Mesenchymal stem cell (in vitro differentiated cells and primary cell): Measurements from ENCODE around the gene MADD.

Experiments used
- DNase-seq: peaks from one replicate; pipeline ENCODE4 v3.0.0-alpha.2; 2013
- H2AFZ ChIP-seq: one replicate; pipeline ENCODE4 v1.6.1; 2013; ENCODE audit warnings: low read depth, mild to moderate bottlenecking, control low read depth, inconsistent platforms, low read length, moderate library complexity
- H2AK5ac ChIP-seq: 2 replicates; pipeline ENCODE4 v1.6.1; 2013; ENCODE audit warnings: low read length, moderate library complexity, mild to moderate bottlenecking, inconsistent platforms; ENCODE audit not compliant: severe bottlenecking
- H2BK120ac ChIP-seq: one replicate; pipeline ENCODE4 v1.6.1; 2013; ENCODE audit warnings: low read depth, mild to moderate bottlenecking, inconsistent platforms, low read length, moderate library complexity
- H2BK12ac ChIP-seq, 2 experiments: one replicate each; pipeline ENCODE4 v1.6.1; 2013; ENCODE audit warnings: inconsistent platforms in 2 of 2, low read length in 2 of 2, mild to moderate bottlenecking in 2 of 2, moderate library complexity in 2 of 2, control low read depth in 1 of 2
- H2BK15ac ChIP-seq: one replicate; pipeline ENCODE4 v1.6.1; 2013; ENCODE audit warnings: mild to moderate bottlenecking, low read depth, inconsistent platforms; ENCODE audit not compliant: poor library complexity, severe bottlenecking
- H2BK5ac ChIP-seq: 2 replicates; pipeline ENCODE4 v1.6.1; 2013; ENCODE audit warnings: low read depth, mild to moderate bottlenecking, low read length, control low read depth, inconsistent platforms; ENCODE audit not compliant: poor library complexity, severe bottlenecking
- H3K14ac ChIP-seq, 2 experiments: one replicate each; pipeline ENCODE4 v1.6.1; 2013; ENCODE audit warnings: inconsistent platforms in 2 of 2, low read length in 2 of 2, control low read depth in 1 of 2, mild to moderate bottlenecking in 1 of 2, moderate library complexity in 1 of 2
- H3K18ac ChIP-seq, 2 experiments: one replicate each; pipeline ENCODE4 v1.6.1; 2013; ENCODE audit warnings: inconsistent platforms in 2 of 2, low read length in 2 of 2, control low read depth in 1 of 2, low read depth in 1 of 2, mild to moderate bottlenecking in 1 of 2
- H3K23ac ChIP-seq, 2 experiments: one replicate each; pipeline ENCODE4 v1.6.1; 2013; ENCODE audit warnings: inconsistent platforms in 2 of 2, low read length in 2 of 2, mild to moderate bottlenecking in 2 of 2, moderate library complexity in 2 of 2, control low read depth in 1 of 2
- H3K27ac ChIP-seq: 2 replicates; pipeline ENCODE4 v1.5.1; 2013; ENCODE audit warnings: mild to moderate bottlenecking, moderate library complexity, low read length, control low read depth, inconsistent platforms; ENCODE audit not compliant: poor library complexity, severe bottlenecking
- H3K27me3 ChIP-seq, 2 experiments: 2 replicates each; pipeline versions ENCODE4 v1.6.1 to v1.7.0; 2013; ENCODE audit warnings: low read length in 2 of 2, mild to moderate bottlenecking in 2 of 2, moderate library complexity in 2 of 2, control low read depth in 1 of 2, inconsistent platforms in 1 of 2; ENCODE audit not compliant: control insufficient read depth in 1 of 2, insufficient read depth in 1 of 2
- H3K36me3 ChIP-seq, 2 experiments: 2 replicates each; pipeline versions ENCODE4 v1.6.1 to v1.7.0; 2013; ENCODE audit warnings: low read length in 2 of 2, control low read depth in 1 of 2, inconsistent platforms in 1 of 2, low read depth in 1 of 2, mild to moderate bottlenecking in 1 of 2; ENCODE audit not compliant: insufficient read depth in 2 of 2, control insufficient read depth in 1 of 2
- H3K4ac ChIP-seq, 2 experiments: one replicate each; pipeline ENCODE4 v1.6.1; 2013; ENCODE audit warnings: inconsistent platforms in 2 of 2, low read length in 2 of 2, mild to moderate bottlenecking in 2 of 2, moderate library complexity in 2 of 2, control low read depth in 1 of 2, low read depth in 1 of 2
- H3K4me1 ChIP-seq: 2 replicates; pipeline ENCODE4 v1.6.1; 2013; ENCODE audit warnings: low read depth, low read length, control low read depth; ENCODE audit not compliant: control insufficient read depth, insufficient read depth
- H3K4me2 ChIP-seq: 2 replicates; pipeline ENCODE4 v1.6.1; 2013; ENCODE audit warnings: low read length, mild to moderate bottlenecking, inconsistent platforms; ENCODE audit not compliant: poor library complexity, severe bottlenecking
- H3K4me3 ChIP-seq, 2 experiments: 2 replicates each; pipeline versions ENCODE4 v1.5.1 to v1.7.0; 2013; ENCODE audit warnings: low read length in 2 of 2, mild to moderate bottlenecking in 2 of 2, control low read depth in 1 of 2, low read depth in 1 of 2; ENCODE audit not compliant: insufficient read depth in 1 of 2
- H3K79me1 ChIP-seq: replicated peaks from 2 replicates; pipeline ENCODE4 v1.6.1; 2013; ENCODE audit warnings: mild to moderate bottlenecking, control low read depth, low read length, inconsistent platforms; ENCODE audit not compliant: poor library complexity, severe bottlenecking
- H3K9ac ChIP-seq: 2 replicates; pipeline ENCODE4 v1.7.0; 2013; ENCODE audit warnings: mild to moderate bottlenecking, low read length, moderate library complexity
- H3K9me3 ChIP-seq: 2 replicates; pipeline ENCODE4 v1.7.0; 2013; ENCODE audit warnings: mild to moderate bottlenecking, low read length; ENCODE audit not compliant: control insufficient read depth
- H4K8ac ChIP-seq: one replicate; pipeline ENCODE4 v1.6.1; 2013; ENCODE audit warnings: inconsistent platforms, mild to moderate bottlenecking, low read length, moderate library complexity
- H4K91ac ChIP-seq: one replicate; pipeline ENCODE4 v1.6.1; 2013; ENCODE audit warnings: mild to moderate bottlenecking, low read length, inconsistent platforms
- WGBS: methylation state at CpG from one replicate; pipeline ENCODE4 v1.1.7; 2013; ENCODE audit warnings: mixed read lengths; 5-methylcytosine and 5-hydroxymethylcytosine counted together

MADD gene

DNA sequence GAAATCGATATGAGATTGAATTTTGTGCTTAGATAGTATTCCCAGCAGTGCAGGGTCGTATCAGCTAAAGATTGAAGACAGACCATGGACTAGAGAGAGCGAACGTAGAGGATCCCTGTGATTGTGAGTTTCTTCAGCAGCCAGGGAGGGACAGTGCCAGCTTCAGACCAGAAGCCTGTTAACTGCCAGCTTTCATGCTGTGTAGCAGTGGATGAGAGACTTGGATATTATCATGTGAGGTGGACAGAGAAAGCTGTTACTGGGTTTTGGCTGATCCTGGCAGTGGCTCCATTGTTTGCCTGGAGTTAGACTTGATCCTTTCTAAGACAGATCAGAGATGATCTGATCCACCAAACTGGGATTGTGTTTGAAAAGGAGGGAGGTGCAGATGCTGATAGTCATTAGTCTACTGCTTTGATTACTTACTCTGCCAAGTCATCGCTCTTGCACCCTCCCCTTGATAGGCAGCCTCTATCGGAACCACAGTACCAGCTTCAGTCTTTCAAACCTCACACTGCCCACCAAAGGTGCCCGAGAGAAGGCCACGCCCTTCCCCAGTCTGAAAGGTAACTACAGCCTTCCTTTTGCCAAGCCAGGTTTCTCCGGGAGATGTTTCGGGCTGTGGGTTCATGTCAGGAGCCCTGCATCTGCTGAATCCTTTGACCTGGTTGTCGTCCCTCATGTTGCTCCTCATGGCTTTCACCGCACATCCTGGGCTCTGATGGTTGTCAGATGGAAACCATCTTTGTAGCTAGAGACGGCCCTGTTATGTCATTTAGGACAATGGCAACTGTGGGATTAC, 16.2 kb downstream of the MADD start:
- H2BK5ac ChIP-seq, result no peak overlapping the region
- no peak overlapping the region for H3K23ac ChIP-seq
- H2AFZ ChIP-seq, result no peak overlapping the region
- no peak overlapping the region for H3K4me2 ChIP-seq
- H3K4ac ChIP-seq, result no peak overlapping the region
- H4K8ac ChIP-seq, result no peak overlapping the region
- H3K9ac ChIP-seq, result no peak overlapping the region
- no peaks in the 10 kb centered on the region for H3K27me3 ChIP-seq
- H3K27ac ChIP-seq, result no peak overlapping the region
- 97% methylated on average over 13 of the region's 13 CpGs for WGBS
- no peak overlapping the region for H2AK5ac ChIP-seq
- no peak overlapping the region for H3K14ac ChIP-seq
- no peaks in the 10 kb centered on the region for H3K4me1 ChIP-seq
- H3K18ac ChIP-seq, result no peak overlapping the region
- H4K91ac ChIP-seq, result no peak overlapping the region
- H3K9me3 ChIP-seq, result no peaks in the 10 kb centered on the region
- H2BK12ac ChIP-seq, result no peak overlapping the region
- peaks cover 15% of the 10 kb centered on the region for H3K79me1 ChIP-seq
- no peak for DNase-seq
- peaks cover 77 to 89% of the 10 kb centered on the region in 2 experiments for H3K36me3 ChIP-seq
- no peak overlapping the region for H3K4me3 ChIP-seq
- no peak overlapping the region for H2BK15ac ChIP-seq
- H2BK120ac ChIP-seq, result no peak overlapping the region

DNA sequence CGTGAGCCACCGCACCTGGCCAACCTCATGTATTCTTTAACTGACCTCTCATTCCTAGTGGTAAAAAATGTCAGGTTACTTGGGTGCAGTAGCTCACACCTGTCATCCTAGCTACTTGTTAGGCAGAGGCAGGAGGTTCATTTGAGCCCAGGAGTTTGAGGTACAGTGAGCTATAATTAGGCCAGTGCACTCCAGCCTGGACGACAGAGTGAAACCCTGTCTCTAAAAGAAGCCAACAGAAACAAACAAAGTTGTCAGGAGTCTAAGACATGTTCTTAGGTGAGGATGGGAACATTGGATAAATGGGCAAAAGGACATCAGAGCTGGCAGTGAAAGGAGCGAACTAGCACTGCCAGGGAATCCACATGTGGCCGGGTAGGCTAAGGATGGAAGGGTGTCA, 18.1 kb downstream of the MADD start:
- Histone ChIP-seq H3K9ac (no peak overlapping the region), H2BK120ac (no peak overlapping the region), H3K36me3 (peaks cover 74 to 92% of the 10 kb centered on the region in 2 experiments), H3K4ac (no peak overlapping the region), H3K27me3 (no peaks in the 10 kb centered on the region), H3K79me1 (peaks cover 11% of the 10 kb centered on the region), H2BK5ac (no peak overlapping the region), H2AFZ (no peak overlapping the region), H3K4me1 (no peaks in the 10 kb centered on the region), H3K27ac (no peak overlapping the region), H3K4me3 (no peak overlapping the region), H2AK5ac (no peak overlapping the region), H3K9me3 (no peaks in the 10 kb centered on the region), H4K91ac (no peak overlapping the region), H3K23ac (no peak overlapping the region), H4K8ac (no peak overlapping the region), H2BK15ac (no peak overlapping the region), H3K14ac (no peak overlapping the region), H2BK12ac (no peak overlapping the region), H3K18ac (no peak overlapping the region), H3K4me2 (no peak overlapping the region)
- 100% methylated on average over 3 of the region's 5 CpGs for WGBS
- no peak for DNase-seq

DNA sequence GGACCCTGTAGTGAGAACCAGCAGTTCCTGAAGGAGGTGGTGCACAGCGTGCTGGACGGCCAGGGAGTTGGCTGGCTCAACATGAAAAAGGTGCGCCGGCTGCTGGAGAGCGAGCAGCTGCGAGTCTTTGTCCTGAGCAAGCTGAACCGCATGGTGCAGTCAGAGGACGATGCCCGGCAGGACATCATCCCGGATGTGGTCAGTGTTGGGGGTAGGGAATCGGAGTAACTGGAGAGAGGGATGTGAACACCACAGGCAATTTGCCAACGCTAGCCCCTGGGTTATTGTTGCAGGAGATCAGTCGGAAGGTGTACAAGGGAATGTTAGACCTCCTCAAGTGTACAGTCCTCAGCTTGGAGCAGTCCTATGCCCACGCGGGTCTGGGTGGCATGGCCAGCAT, 19.9 kb downstream of the MADD start:
- no peak overlapping the region for H2AK5ac ChIP-seq
- H3K4me1 ChIP-seq, result no peaks in the 10 kb centered on the region
- no peak overlapping the region for H2BK15ac ChIP-seq
- no peak overlapping the region for H2BK5ac ChIP-seq
- no peak overlapping the region for H2BK12ac ChIP-seq
- no peak overlapping the region for H3K23ac ChIP-seq
- peaks cover 66 to 87% of the 10 kb centered on the region in 2 experiments for H3K36me3 ChIP-seq
- H4K8ac ChIP-seq, result no peak overlapping the region
- H2AFZ ChIP-seq, result no peak overlapping the region
- no peak overlapping the region for H3K4me2 ChIP-seq
- H4K91ac ChIP-seq, result no peak overlapping the region
- WGBS, result 96% methylated on average over 15 of the region's 15 CpGs
- no peak overlapping the region for H3K27ac ChIP-seq
- H3K18ac ChIP-seq, result no peak overlapping the region
- no peak overlapping the region for H3K4ac ChIP-seq
- no peak for DNase-seq
- no peaks in the 10 kb centered on the region for H3K9me3 ChIP-seq
- no peak overlapping the region for H3K14ac ChIP-seq
- peaks cover 8% of the 10 kb centered on the region for H3K79me1 ChIP-seq
- no peaks in the 10 kb centered on the region for H3K27me3 ChIP-seq
- no peak overlapping the region for H3K9ac ChIP-seq
- no peak overlapping the region for H2BK120ac ChIP-seq
- H3K4me3 ChIP-seq, result no peak overlapping the region

DNA sequence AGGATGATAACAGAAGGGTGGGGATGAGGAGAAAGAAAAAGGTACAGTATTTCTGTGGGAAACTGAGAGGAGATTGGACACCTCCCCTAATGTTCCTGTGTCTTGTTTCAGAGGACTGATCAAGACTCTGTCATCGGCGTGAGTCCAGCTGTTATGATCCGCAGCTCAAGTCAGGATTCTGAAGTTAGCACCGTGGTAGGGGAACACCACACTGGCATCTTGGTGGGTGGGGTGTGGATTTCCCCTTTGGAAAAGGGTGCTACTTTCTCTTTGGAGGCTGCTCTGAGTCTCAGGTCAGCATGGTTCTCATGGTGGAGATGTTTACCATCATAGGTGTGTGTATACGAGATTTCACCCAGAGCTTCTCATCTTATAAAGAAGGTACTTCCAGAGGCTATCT, 25.5 kb downstream of the MADD start:
- H2AK5ac ChIP-seq, result no peak overlapping the region
- no peak overlapping the region for H3K4me2 ChIP-seq
- H3K9ac ChIP-seq, result no peak overlapping the region
- no peak for DNase-seq
- no peaks in the 10 kb centered on the region for H3K4me1 ChIP-seq
- no peak overlapping the region for H2BK12ac ChIP-seq
- no peak overlapping the region for H4K91ac ChIP-seq
- no peak overlapping the region for H2BK15ac ChIP-seq
- H4K8ac ChIP-seq, result no peak overlapping the region
- peaks cover 6% of the 10 kb centered on the region for H3K79me1 ChIP-seq
- H3K4ac ChIP-seq, result no peak overlapping the region
- H3K14ac ChIP-seq, result no peak overlapping the region
- no peaks in the 10 kb centered on the region for H3K27me3 ChIP-seq
- H3K36me3 ChIP-seq, result peaks cover 44 to 85% of the 10 kb centered on the region in 2 experiments
- H2AFZ ChIP-seq, result no peak overlapping the region
- H2BK120ac ChIP-seq, result no peak overlapping the region
- H3K23ac ChIP-seq, result no peak overlapping the region
- H3K18ac ChIP-seq, result no peak overlapping the region
- H2BK5ac ChIP-seq, result no peak overlapping the region
- peaks cover 13% of the 10 kb centered on the region for H3K9me3 ChIP-seq
- 94% methylated on average over 4 of the region's 5 CpGs for WGBS
- H3K4me3 ChIP-seq, result no peak overlapping the region
- H3K27ac ChIP-seq, result no peak overlapping the region
